ENCODE measurements around the gene CD109. TPM values are rescaled to one million over a fixed set of nuclear protein-coding genes. Genes with fewer than 3 reads are reported as not detected.
"Not testable (repeated sequence)": the region's sequence is repeated elsewhere in the genome, so short reads cannot be mapped to it uniquely, and the experiment has no call there.

The CD109 gene
- total RNA-seq, 1 experiment from 2014 or later, result 3.2 TPM

GRCh38 chr6:73679009-73679408 lies 17.0 kb upstream of the CD109 start:
- Histone ChIP-seq H3K4me1 (ENCODE audit: insufficient read depth, low read length) (no peaks in the 10 kb centered on the region), H2BK120ac (ENCODE audit: low read depth, low read length, poor library complexity, severe bottlenecking) (no peak overlapping the region), H4K20me1 (ENCODE audit: control insufficient read depth, insufficient read depth, insufficient read length) (no peaks in the 10 kb centered on the region), H3K79me1 (ENCODE audit: insufficient read depth, low read depth, low read length, poor library complexity, severe bottlenecking) (no peaks in the 10 kb centered on the region), H3K4me2 (ENCODE audit: insufficient read depth, insufficient read length, low read length) (no peak overlapping the region), H3K9ac (ENCODE audit: extremely low read depth, insufficient read length, low read length) (no peak overlapping the region), H3K23ac (ENCODE audit: insufficient read length, low read depth, low read length) (no peak overlapping the region), H4K91ac (ENCODE audit: insufficient read length, low read depth, low read length) (no peak overlapping the region), H2BK12ac (ENCODE audit: insufficient read length, low read depth, low read length) (no peak overlapping the region), H2AK5ac (ENCODE audit: insufficient read length, low read length) (no peak overlapping the region), H2AFZ (ENCODE audit: low read length) (no peak overlapping the region), H2BK15ac (ENCODE audit: low read depth, low read length) (no peak overlapping the region), H4K5ac (ENCODE audit: insufficient read length, low read depth, low read length) (no peak overlapping the region), H3K9me3 (ENCODE audit: control insufficient read depth, low read depth, low read length) (no peaks in the 10 kb centered on the region), H4K8ac (replicated peaks; ENCODE audit: insufficient read length, low read depth, low read length) (no peak overlapping the region), H3K27me3 (ENCODE audit: insufficient read depth, low read length) (no peaks in the 10 kb centered on the region), H3K23me2 (ENCODE audit: insufficient read length, low read depth, low read length, poor library complexity, severe bottlenecking) (no peaks in the 10 kb centered on the region), H2BK20ac (ENCODE audit: low read depth, low read length, poor library complexity, severe bottlenecking) (no peak overlapping the region), H3K27ac (ENCODE audit: insufficient read length, low read depth, low read length) (no peak overlapping the region), H3T11ph (ENCODE audit: low read length) (no peak overlapping the region), H3K4ac (ENCODE audit: low read depth, low read length) (no peak overlapping the region), H3K14ac (ENCODE audit: insufficient read depth, low read length) (no peak overlapping the region), H3K79me2 (ENCODE audit: insufficient read depth, low read length) (no peaks in the 10 kb centered on the region), H3K56ac (ENCODE audit: insufficient read length, low read depth, low read length) (no peak overlapping the region), H3K18ac (ENCODE audit: insufficient read length, low read depth, low read length) (no peak overlapping the region), H2BK5ac (ENCODE audit: insufficient read length, low read length) (no peak overlapping the region)
- Mint-ChIP-seq H3K36me3 (ENCODE audit: insufficient read depth in 1 of 3, low read depth in 3 of 3) (peaks cover 11 to 14% (median 14%) of the 10 kb centered on the region in 3 experiments), H3K4me3 (no peak overlapping the region), H3K9me3 (peaks cover 15 to 24% of the 10 kb centered on the region in 2 experiments), H3K4me1 (peaks cover 0 to 2% of the 10 kb centered on the region in 2 experiments; a peak in 1 of 4 replicates), H3K27ac (no peak overlapping the region), H3K27me3 (ENCODE audit: low read depth) (no peaks in the 10 kb centered on the region)
- no CpG with 5 or more reads among the region's 3 CpGs for WGBS (ENCODE audit: extremely low coverage, insufficient read length, low lambda C conversion rate)
- no peak for TF ChIP-seq CTCF (conservative IDR thresholded peaks at IDR 0.05)
- DNase-seq, result no peak

GRCh38 chr6:73679846-73680245 lies 16.2 kb upstream of the CD109 start:
- DNase-seq; H3K27me3 ChIP-seq (ENCODE audit: insufficient read depth, low read length); H2AFZ ChIP-seq (ENCODE audit: low read length); H2BK5ac ChIP-seq (ENCODE audit: insufficient read length, low read length); H3K79me2 ChIP-seq (ENCODE audit: insufficient read depth, low read length); H2BK120ac ChIP-seq (ENCODE audit: low read depth, low read length, poor library complexity, severe bottlenecking); H2BK15ac ChIP-seq (ENCODE audit: low read depth, low read length); H4K20me1 ChIP-seq (ENCODE audit: control insufficient read depth, insufficient read depth, insufficient read length); H4K91ac ChIP-seq (ENCODE audit: insufficient read length, low read depth, low read length); H3K4me1 Mint-ChIP-seq; H2BK12ac ChIP-seq (ENCODE audit: insufficient read length, low read depth, low read length); H3K27ac Mint-ChIP-seq; H3K18ac ChIP-seq (ENCODE audit: insufficient read length, low read depth, low read length); H3K4ac ChIP-seq (ENCODE audit: low read depth, low read length); H2BK20ac ChIP-seq (ENCODE audit: low read depth, low read length, poor library complexity, severe bottlenecking); H3K23ac ChIP-seq (ENCODE audit: insufficient read length, low read depth, low read length); H3K4me3 Mint-ChIP-seq; H3K14ac ChIP-seq (ENCODE audit: insufficient read depth, low read length); H4K8ac ChIP-seq (replicated peaks; ENCODE audit: insufficient read length, low read depth, low read length); H3K23me2 ChIP-seq (ENCODE audit: insufficient read length, low read depth, low read length, poor library complexity, severe bottlenecking); H3K9ac ChIP-seq (ENCODE audit: extremely low read depth, insufficient read length, low read length); H3K56ac ChIP-seq (ENCODE audit: insufficient read length, low read depth, low read length); H3K9me3 ChIP-seq (ENCODE audit: control insufficient read depth, low read depth, low read length); H3T11ph ChIP-seq (ENCODE audit: low read length); H3K27me3 Mint-ChIP-seq (ENCODE audit: low read depth); H4K5ac ChIP-seq (ENCODE audit: insufficient read length, low read depth, low read length); H3K27ac ChIP-seq (ENCODE audit: insufficient read length, low read depth, low read length); H3K79me1 ChIP-seq (ENCODE audit: insufficient read depth, low read depth, low read length, poor library complexity, severe bottlenecking); H3K4me1 ChIP-seq (ENCODE audit: insufficient read depth, low read length); H3K4me2 ChIP-seq (ENCODE audit: insufficient read depth, insufficient read length, low read length); H2AK5ac ChIP-seq (ENCODE audit: insufficient read length, low read length): not testable (repeated sequence)
- Mint-ChIP-seq H3K36me3 (ENCODE audit: insufficient read depth in 1 of 3, low read depth in 3 of 3) (peaks cover 11 to 16% (median 16%) of the 10 kb centered on the region in 3 experiments), H3K9me3 (peaks cover 20 to 29% of the 10 kb centered on the region in 2 experiments)
- no CpG with 5 or more reads among the region's 5 CpGs for WGBS (ENCODE audit: extremely low coverage, insufficient read length, low lambda C conversion rate)
